Keratinocyte (primary cell): ENCODE measurements around the gene HTRA1. TPM values are rescaled to one million over a fixed set of nuclear protein-coding genes. Genes with fewer than 3 reads are reported as not detected.

Experiments
- DNase-seq: peaks from one replicate; pipeline ENCODE4 v3.0.0-alpha.2; 2011; ENCODE audit warnings: low read depth, missing footprints, low spot score
- FAIRE-seq: peaks from 2 replicates; lab custom pipeline; 2011; peaks lifted over from hg19 to GRCh38; lab: Jason Lieb, UNC
- H2AFZ ChIP-seq: 2 replicates; pipeline ENCODE4 v1.6.0; 2012; ENCODE audit warnings: low read length, control low read depth, inconsistent platforms; ENCODE audit not compliant: control insufficient read depth
- H3K27ac ChIP-seq: 2 replicates; pipeline ENCODE4 v1.5.1; 2011; ENCODE audit warnings: low read length; ENCODE audit not compliant: control insufficient read depth, insufficient read depth
- H3K27me3 ChIP-seq: 3 replicates; pipeline ENCODE4 v1.6.0; 2011; ENCODE audit warnings: low read length; ENCODE audit not compliant: control insufficient read depth, insufficient read depth; ENCODE audit errors: extremely low read depth
- H3K36me3 ChIP-seq, 2 experiments: 2 replicates in 1 of 2; 3 replicates in 1 of 2; pipeline ENCODE4 v1.5.1; 2011; ENCODE audit warnings: low read length in 2 of 2, mild to moderate bottlenecking in 1 of 2; ENCODE audit not compliant: control insufficient read depth in 2 of 2, insufficient read depth in 2 of 2; ENCODE audit errors: extremely low read depth in 1 of 2
- H3K4me1 ChIP-seq: 3 replicates; pipeline ENCODE4 v1.5.1; 2011; ENCODE audit warnings: low read length; ENCODE audit not compliant: control insufficient read depth, insufficient read depth; ENCODE audit errors: extremely low read depth
- H3K4me2 ChIP-seq: 3 replicates; pipeline ENCODE4 v1.6.0; 2011; ENCODE audit warnings: low read depth, low read length; ENCODE audit not compliant: control insufficient read depth, insufficient read depth; ENCODE audit errors: extremely low read depth
- H3K4me3 ChIP-seq, 3 experiments: fragments of 200-600 bp in 1 of 3; sonication (generic) in 1 of 3; 2 replicates in 2 of 3; 3 replicates in 1 of 3; pipeline ENCODE4 v1.5.1; 2011 to 2016; ENCODE audit warnings: low read length in 3 of 3, mild to moderate bottlenecking in 3 of 3, control low read depth in 2 of 3, inconsistent platforms in 1 of 3, low read depth in 1 of 3, mixed read lengths in 1 of 3, mixed run types in 1 of 3, moderate library complexity in 1 of 3; ENCODE audit not compliant: control insufficient read depth in 2 of 3, insufficient read depth in 2 of 3; ENCODE audit errors: extremely low read depth in 1 of 3
- H3K79me2 ChIP-seq: 2 replicates; pipeline ENCODE4 v1.6.0; 2012; ENCODE audit warnings: low read length; ENCODE audit not compliant: control insufficient read depth, insufficient read depth
- H3K9ac ChIP-seq: 3 replicates; pipeline ENCODE4 v1.6.0; 2011; ENCODE audit warnings: low read length; ENCODE audit not compliant: control insufficient read depth, insufficient read depth; ENCODE audit errors: extremely low read depth
- H3K9me1 ChIP-seq: 3 replicates; pipeline ENCODE4 v1.6.0; 2011; ENCODE audit warnings: low read length; ENCODE audit not compliant: control insufficient read depth, insufficient read depth; ENCODE audit errors: extremely low read depth
- H3K9me3 ChIP-seq: 2 replicates; pipeline ENCODE4 v1.5.1; 2012; ENCODE audit warnings: low read depth, low read length; ENCODE audit not compliant: control insufficient read depth
- H4K20me1 ChIP-seq: 3 replicates; pipeline ENCODE4 v1.6.0; 2011; ENCODE audit warnings: low read length; ENCODE audit not compliant: control insufficient read depth, insufficient read depth; ENCODE audit errors: extremely low read depth
- CTCF ChIP-seq, 3 experiments: IDR thresholded peaks in 1 of 3; conservative IDR thresholded peaks in 1 of 3; optimal IDR thresholded peaks in 1 of 3; 2 replicates in 2 of 3; 3 replicates in 1 of 3; pipeline versions ENCODE3 to v1.5.1; 2011; ENCODE audit warnings: low read length in 3 of 3, mild to moderate bottlenecking in 3 of 3, moderate library complexity in 2 of 3, control low read depth in 1 of 3, inconsistent platforms in 1 of 3; ENCODE audit not compliant: insufficient read depth in 2 of 3; ENCODE audit errors: extremely low read depth in 1 of 3
- EZH2 ChIP-seq: IDR thresholded peaks from one replicate; pipeline ENCODE4 v1.6.1; 2012; ENCODE audit warnings: inconsistent platforms, mild to moderate bottlenecking, low read length, moderate library complexity
- dilution Hi-C: fragments of 300-500 bp; cut with MboI; formaldehyde crosslinking; loops from one replicate; pipeline ENCODE4 v1.7.0; 2020; ENCODE audit warnings: low sequenced_read_pairs; ENCODE audit not compliant: extremely low pct_ligation_motif_present
- polyA plus RNA-seq, 5 experiments: library from polyadenylated mRNA; depleted of rRNA in 3 of 5; stranded (reverse) in 3 of 5; stranded (forward) in 1 of 5; unstranded in 1 of 5; fragments of >200 nt; gene quantifications; 1 replicate in 1 of 5; 2 replicates in 3 of 5; 3 replicates in 1 of 5; pipeline versions ENCODE4 v1.2.1 to v1.2.3, GENCODE V29; 2011 to 2012; ENCODE audit warnings: missing spikeins in 2 of 5, low read depth in 1 of 5, low replicate concordance in 1 of 5

HTRA1 gene
- polyA plus RNA-seq, 1 donor (not counting 4 experiments of a cell fraction or from before 2014, with no cell fraction given), result 412 TPM

- H3K9me3 ChIP-seq, result no peaks in the 10 kb centered on the region
- H3K9me1 ChIP-seq, result no peaks in the 10 kb centered on the region
- TF ChIP-seq EZH2 (no peak), CTCF (optimal IDR thresholded peaks at IDR 0.05 in 1 of 3, IDR thresholded peaks at IDR 0.05 in 1 of 3, conservative IDR thresholded peaks at IDR 0.05 in 1 of 3; ENCODE audit: extremely low read depth in 1 of 3, insufficient read depth in 2 of 3, low read length in 3 of 3) (peak in 1 of 3 experiments; percentile 12)
- no peak overlapping the region for H3K9ac ChIP-seq
- no peak overlapping the region for H3K4me3 ChIP-seq
- dilution Hi-C loops, result no loop called here
- H3K4me2 ChIP-seq, result no peak overlapping the region
- H3K27me3 ChIP-seq, result peaks cover 3% of the 10 kb centered on the region
- H3K27ac ChIP-seq, result no peak overlapping the region
- DNase-seq, result no peak
- peaks cover 21% of the 10 kb centered on the region for H3K4me1 ChIP-seq
- FAIRE-seq, result no peak
- no peak overlapping the region for H2AFZ ChIP-seq
- no peaks in the 10 kb centered on the region for H4K20me1 ChIP-seq
- H3K79me2 ChIP-seq, result no peaks in the 10 kb centered on the region
- no peaks in the 10 kb centered on the region for H3K36me3 ChIP-seq
These were observed 96.2 kb downstream of the HTRA1 start for GRCh38 chr10:122557516-122557915.

GRCh38 chr10:122558452-122558851, 97.1 kb downstream of the HTRA1 start:
- H2AFZ ChIP-seq, result no peak overlapping the region
- H3K9ac ChIP-seq, result no peak overlapping the region
- FAIRE-seq (no peak), DNase-seq (no peak)
- H3K36me3 ChIP-seq, result no peaks in the 10 kb centered on the region
- no peak overlapping the region for H3K27ac ChIP-seq
- TF ChIP-seq CTCF (optimal IDR thresholded peaks at IDR 0.05 in 1 of 3, IDR thresholded peaks at IDR 0.05 in 1 of 3, conservative IDR thresholded peaks at IDR 0.05 in 1 of 3; ENCODE audit: extremely low read depth in 1 of 3, insufficient read depth in 2 of 3, low read length in 3 of 3), result no peak
- TF ChIP-seq EZH2, result no peak
- H3K4me1 ChIP-seq, result peaks cover 21% of the 10 kb centered on the region
- no peak overlapping the region for H3K4me2 ChIP-seq
- H3K4me3 ChIP-seq, result no peak overlapping the region
- H3K27me3 ChIP-seq, result peaks cover 3% of the 10 kb centered on the region
- dilution Hi-C loops, result no loop called here
- no peaks in the 10 kb centered on the region for H3K79me2 ChIP-seq
- no peaks in the 10 kb centered on the region for H3K9me3 ChIP-seq
- H4K20me1 ChIP-seq, result no peaks in the 10 kb centered on the region
- no peaks in the 10 kb centered on the region for H3K9me1 ChIP-seq
